ENCODE results near the gene PICK1. TPM values are rescaled to one million over a fixed set of nuclear protein-coding genes. Genes with fewer than 3 reads are reported as not detected.

PICK1 gene
- total and polyA plus RNA-seq, 9 donors = 18.0 to 47.7 (median 34.3) TPM

DNA sequence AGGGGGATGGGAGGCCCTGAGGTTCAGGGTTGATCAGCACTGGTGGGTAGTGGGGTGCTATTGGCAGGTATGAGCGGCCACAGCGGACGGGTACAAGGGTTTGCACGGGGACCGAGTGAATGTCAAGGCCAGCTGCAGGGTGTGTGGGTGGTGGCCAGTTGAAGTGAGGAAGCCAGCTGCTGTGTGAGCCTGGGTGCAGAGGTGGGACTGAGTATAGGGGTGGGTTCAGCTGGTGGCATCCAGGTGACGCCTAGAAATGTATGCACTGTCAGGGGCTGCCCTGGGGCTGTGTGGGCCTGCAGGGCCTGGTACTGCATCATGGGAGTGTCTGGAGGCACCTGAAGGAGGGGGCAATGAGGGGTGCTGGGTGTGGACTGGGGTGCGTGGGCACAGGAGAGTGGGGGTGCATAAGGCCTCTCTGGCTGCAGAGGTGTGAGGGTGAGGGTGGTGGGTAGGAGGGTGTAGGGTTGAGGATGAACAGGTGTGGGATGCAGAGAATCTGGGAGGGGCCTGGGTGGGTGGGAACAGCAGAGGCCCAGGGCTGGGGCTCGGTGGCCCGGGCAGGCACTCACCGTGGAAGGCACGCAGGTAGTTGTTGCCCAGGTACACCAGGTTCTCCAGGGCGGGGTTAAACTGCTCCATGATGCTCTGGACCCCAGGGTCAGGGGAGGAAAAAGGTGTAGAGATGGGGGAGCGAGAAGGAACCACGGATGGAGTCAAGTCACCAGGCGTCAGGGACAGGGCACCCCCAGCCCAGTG is 51.5 kb downstream of the PICK1 start:
- DNase-seq = no peak
- WGBS, 3 donors = 80 to 88% (median 87%) methylated on average over 15 of the region's 15 CpGs
- no peak overlapping the region for H3K27ac ChIP-seq

DNA sequence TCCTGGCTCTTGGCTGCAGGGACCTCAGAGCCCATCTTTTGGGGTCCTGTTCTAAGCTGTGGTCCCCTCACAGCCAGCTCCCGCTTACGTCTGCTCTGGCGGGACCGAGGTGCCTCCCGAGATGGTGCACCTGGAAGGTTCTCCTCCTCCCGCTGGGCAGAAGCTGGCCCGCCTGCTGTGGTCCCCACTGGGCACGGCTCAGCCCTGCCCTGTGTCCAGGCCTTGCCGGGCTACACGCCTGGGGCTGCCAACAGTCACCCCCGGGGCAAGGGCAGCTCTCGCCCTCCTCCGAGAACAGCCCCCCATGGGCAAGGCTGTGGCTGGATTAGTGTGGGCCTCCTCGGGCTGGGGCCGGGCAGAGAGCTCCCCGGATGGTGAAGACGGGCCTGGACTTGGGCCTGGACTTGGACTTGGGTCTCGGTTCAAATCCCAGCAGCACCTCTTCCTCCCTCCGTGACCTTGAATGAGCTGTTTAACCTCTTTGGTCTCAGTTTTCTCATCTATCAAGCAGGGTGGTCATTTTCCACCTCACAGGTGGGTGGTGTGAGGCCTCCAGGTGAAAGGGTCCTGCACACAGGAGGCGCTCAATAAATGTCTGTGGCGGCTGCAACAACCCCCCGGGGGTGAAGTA is 52.3 kb downstream of the PICK1 start:
- Histone ChIP-seq H3K27me3 (no peaks in the 10 kb centered on the region), H3K27ac (no peak overlapping the region), H3K36me3 (no peaks in the 10 kb centered on the region), H3K4me1 (ENCODE audit: insufficient read depth) (no peaks in the 10 kb centered on the region), H3K4me3 (no peak overlapping the region), H3K9me3 (no peaks in the 10 kb centered on the region)
- TF ChIP-seq EP300 (IDR thresholded peaks at IDR 0.05) (no peak), POLR2A (IDR thresholded peaks at IDR 0.05) (no peak)
- TF ChIP-seq, protein P1, sequence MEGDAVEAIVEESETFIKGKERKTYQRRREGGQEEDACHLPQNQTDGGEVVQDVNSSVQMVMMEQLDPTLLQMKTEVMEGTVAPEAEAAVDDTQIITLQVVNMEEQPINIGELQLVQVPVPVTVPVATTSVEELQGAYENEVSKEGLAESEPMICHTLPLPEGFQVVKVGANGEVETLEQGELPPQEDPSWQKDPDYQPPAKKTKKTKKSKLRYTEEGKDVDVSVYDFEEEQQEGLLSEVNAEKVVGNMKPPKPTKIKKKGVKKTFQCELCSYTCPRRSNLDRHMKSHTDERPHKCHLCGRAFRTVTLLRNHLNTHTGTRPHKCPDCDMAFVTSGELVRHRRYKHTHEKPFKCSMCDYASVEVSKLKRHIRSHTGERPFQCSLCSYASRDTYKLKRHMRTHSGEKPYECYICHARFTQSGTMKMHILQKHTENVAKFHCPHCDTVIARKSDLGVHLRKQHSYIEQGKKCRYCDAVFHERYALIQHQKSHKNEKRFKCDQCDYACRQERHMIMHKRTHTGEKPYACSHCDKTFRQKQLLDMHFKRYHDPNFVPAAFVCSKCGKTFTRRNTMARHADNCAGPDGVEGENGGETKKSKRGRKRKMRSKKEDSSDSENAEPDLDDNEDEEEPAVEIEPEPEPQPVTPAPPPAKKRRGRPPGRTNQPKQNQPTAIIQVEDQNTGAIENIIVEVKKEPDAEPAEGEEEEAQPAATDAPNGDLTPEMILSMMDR (IDR thresholded peaks at IDR 0.05) = no peak
- peak in 1 of 5 donors; percentile 13 for DNase-seq
- intact Hi-C loops (cut with DNase I) = loop anchor here in 2 of 4 donors (5.0 to 10.0 kb wide), 2 partner anchors 55 to 243 kb away; partner anchors contain the start of gene PICK1 (in 1 of the 2)
- WGBS, 3 donors = 87 to 88% (median 87%) methylated on average over 22 of the region's 22 CpGs

More for the DNA sequence above, 51.5 kb downstream of the PICK1 start:
- Histone ChIP-seq H3K27me3 (no peaks in the 10 kb centered on the region), H3K9me3 (no peaks in the 10 kb centered on the region), H3K4me1 (ENCODE audit: insufficient read depth) (no peaks in the 10 kb centered on the region), H3K4me3 (no peak overlapping the region), H3K36me3 (no peaks in the 10 kb centered on the region)
- no peak for TF ChIP-seq POLR2A (IDR thresholded peaks at IDR 0.05)
- TF ChIP-seq EP300 (IDR thresholded peaks at IDR 0.05) = no peak
- TF ChIP-seq, protein P1 (IDR thresholded peaks at IDR 0.05) = no peak
- intact Hi-C loops (cut with DNase I) = no loop called here

DNA sequence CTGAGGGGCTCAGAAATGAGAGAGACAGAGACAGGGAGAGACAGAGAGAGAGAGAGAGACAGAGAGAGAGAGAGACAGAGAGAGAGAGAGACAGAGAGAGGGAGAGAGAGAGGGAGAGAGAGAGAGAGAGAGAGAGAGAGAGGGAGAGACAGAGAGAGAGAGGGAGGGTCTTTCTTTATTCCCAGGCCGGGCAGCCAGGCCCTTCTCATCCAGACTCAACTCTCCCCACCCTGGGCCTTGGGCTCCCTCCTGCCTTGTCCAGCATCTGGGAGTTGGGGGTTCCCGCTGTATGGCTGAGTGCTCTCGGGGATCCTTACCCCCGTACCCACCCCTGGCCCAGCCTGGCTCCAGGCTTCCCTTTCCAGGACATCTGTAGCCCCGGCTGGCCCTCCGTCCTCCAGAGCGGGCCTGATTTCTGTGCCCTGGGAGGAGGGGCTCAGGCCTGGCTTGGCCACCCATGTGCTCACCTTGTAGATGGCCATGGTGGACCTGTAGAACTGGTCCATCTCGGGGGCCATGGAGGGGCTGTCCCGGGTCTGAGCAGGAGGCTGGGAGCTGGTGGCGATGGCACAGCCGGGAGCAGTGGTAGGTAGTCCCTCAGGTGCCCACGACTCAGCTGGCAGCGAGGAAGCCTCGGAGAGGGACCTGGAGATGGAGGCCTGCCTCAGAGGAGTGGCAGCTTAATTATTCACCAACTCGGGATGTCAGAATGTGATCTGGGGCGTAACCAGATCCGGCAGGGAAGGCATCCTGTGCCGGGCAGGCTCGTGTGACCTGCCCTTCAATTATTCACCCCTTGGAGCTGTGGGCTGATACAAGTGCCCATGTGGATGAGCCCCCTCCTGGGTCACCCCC is 53.0 kb downstream of the PICK1 start, which contains the start of gene BAIAP2L2:
BAIAP2L2 (minus strand) TSS at position 677 of the 855 bp plus-strand sequence; CDS start at position 518, 159 bp downstream.
- H3K36me3 ChIP-seq = no peaks in the 10 kb centered on the region
- H3K27ac ChIP-seq = no peak within 1 kb of the TSS
- TF ChIP-seq EP300 (IDR thresholded peaks at IDR 0.05) (no peak), POLR2A (IDR thresholded peaks at IDR 0.05) (no peak)
- TF ChIP-seq, protein P1 (IDR thresholded peaks at IDR 0.05) = no peak
- intact Hi-C loops (cut with DNase I) = loop anchor here in 2 of 4 donors (5.0 to 10.0 kb wide), 2 partner anchors 55 to 242 kb away; partner anchors contain the start of gene PICK1 (in 1 of the 2)
- H3K27me3 ChIP-seq = no peaks in the 10 kb centered on the region
- H3K9me3 ChIP-seq = no peaks in the 10 kb centered on the region
- no peaks in the 10 kb centered on the region for H3K4me1 ChIP-seq (ENCODE audit: insufficient read depth)
- H3K4me3 ChIP-seq = no peak within 1 kb of the TSS
- DNase-seq = peak in 1 of 5 donors; percentile 16
- WGBS, 3 donors = 80 to 85% (median 85%) methylated on average over 18 to 19 of the region's 19 CpGs

All from ovary (tissue), 9 donors.